Adrenal gland (tissue), 5 donors: ENCODE data around the gene CCL27.

Source experiments
- CTCF ChIP-seq, 6 experiments: fragments of 450-650 bp in 4 of 6; fragments of 200-600 bp in 2 of 6; sonication (generic) in 1 of 6; IDR thresholded peaks; 1 replicate in 5 of 6; 2 replicates in 1 of 6; pipeline versions ENCODE4 v1.5.1 to v1.8.0; 2016 to 2021; ENCODE audit warnings: antibody characterized with exemption in 6 of 6, mild to moderate bottlenecking in 2 of 6, moderate library complexity in 1 of 6
- POLR2A ChIP-seq, 2 donors: fragments of 450-650 bp; IDR thresholded peaks; one replicate each; pipeline ENCODE4 v1.6.1; 2017; ENCODE audit warnings: antibody characterized with exemption in 2 of 2, mild to moderate bottlenecking in 2 of 2, moderate library complexity in 1 of 2
- donor health status: DM: no; HTN: no; CAD: no.

GRCh38 chr9:34634551-34635248 lies 27.8 kb downstream of the CCL27 start:
- TF ChIP-seq CTCF (IDR thresholded peaks at IDR 0.05) (no peak), POLR2A (IDR thresholded peaks at IDR 0.05) (no peak)
